ENCODE data around the gene ATAD1.

ATAD1 gene

GRCh38 chr10:87729940-87730339 lies 88.1 kb downstream of the ATAD1 start:
- DNase-seq (ENCODE audit: low read depth): no peak
- H3K4me3 ChIP-seq (ENCODE audit: control insufficient read depth, low read depth, low read length): no peak overlapping the region
- TF ChIP-seq CTCF (IDR thresholded peaks at IDR 0.05; ENCODE audit: control insufficient read depth, insufficient read depth, low read depth, low read length, missing control alignments): no peak

GRCh38 chr10:87724789-87725188 lies 93.2 kb downstream of the ATAD1 start:
- no peak for DNase-seq (ENCODE audit: low read depth)
- no peak for TF ChIP-seq CTCF (IDR thresholded peaks at IDR 0.05; ENCODE audit: control insufficient read depth, insufficient read depth, low read depth, low read length, missing control alignments)
- no peak overlapping the region for H3K4me3 ChIP-seq (ENCODE audit: control insufficient read depth, low read depth, low read length)

GRCh38 chr10:87723500-87723899 lies 94.5 kb downstream of the ATAD1 start:
- no peak for DNase-seq (ENCODE audit: low read depth)
- H3K4me3 ChIP-seq (ENCODE audit: control insufficient read depth, low read depth, low read length): no peak overlapping the region
- no peak for TF ChIP-seq CTCF (IDR thresholded peaks at IDR 0.05; ENCODE audit: control insufficient read depth, insufficient read depth, low read depth, low read length, missing control alignments)

GRCh38 chr10:87722716-87723115 lies 95.3 kb downstream of the ATAD1 start:
- DNase-seq (ENCODE audit: low read depth): no peak
- no peak overlapping the region for H3K4me3 ChIP-seq (ENCODE audit: control insufficient read depth, low read depth, low read length)
- TF ChIP-seq CTCF (IDR thresholded peaks at IDR 0.05; ENCODE audit: control insufficient read depth, insufficient read depth, low read depth, low read length, missing control alignments): no peak

GRCh38 chr10:87721781-87722180 lies 96.2 kb downstream of the ATAD1 start:
- DNase-seq (ENCODE audit: low read depth): no peak
- no peak overlapping the region for H3K4me3 ChIP-seq (ENCODE audit: control insufficient read depth, low read depth, low read length)
- TF ChIP-seq CTCF (IDR thresholded peaks at IDR 0.05; ENCODE audit: control insufficient read depth, insufficient read depth, low read depth, low read length, missing control alignments): no peak

- no peak overlapping the region for H3K4me3 ChIP-seq (ENCODE audit: control insufficient read depth, low read depth, low read length)
- no peak for TF ChIP-seq CTCF (IDR thresholded peaks at IDR 0.05; ENCODE audit: control insufficient read depth, insufficient read depth, low read depth, low read length, missing control alignments)
- DNase-seq (ENCODE audit: low read depth): no peak
These were observed 97.4 kb downstream of the ATAD1 start for GRCh38 chr10:87720665-87721064.

- H3K4me3 ChIP-seq (ENCODE audit: control insufficient read depth, low read depth, low read length): no peak overlapping the region
- DNase-seq (ENCODE audit: low read depth): no peak
- TF ChIP-seq CTCF (IDR thresholded peaks at IDR 0.05; ENCODE audit: control insufficient read depth, insufficient read depth, low read depth, low read length, missing control alignments): no peak
These were observed 101.7 kb downstream of the ATAD1 start for GRCh38 chr10:87716348-87716670.
